HG02798 (cell line): ENCODE measurements around the gene SLC22A14.
A peak's percentile ranks its signal among the peaks of the same experiment; 100 is the strongest.
"Not testable (repeated sequence)": the region's sequence is repeated elsewhere in the genome, so short reads cannot be mapped to it uniquely, and the experiment has no call there.

Experiments
- ATAC-seq: cut with Tn5 transposase; IDR thresholded peaks from one replicate; pipeline ENCODE4 v1.9.1; 2021; ENCODE audit warnings: mild to moderate bottlenecking; ENCODE audit not compliant: unreplicated experiment, poor library complexity

SLC22A14 gene

DNA sequence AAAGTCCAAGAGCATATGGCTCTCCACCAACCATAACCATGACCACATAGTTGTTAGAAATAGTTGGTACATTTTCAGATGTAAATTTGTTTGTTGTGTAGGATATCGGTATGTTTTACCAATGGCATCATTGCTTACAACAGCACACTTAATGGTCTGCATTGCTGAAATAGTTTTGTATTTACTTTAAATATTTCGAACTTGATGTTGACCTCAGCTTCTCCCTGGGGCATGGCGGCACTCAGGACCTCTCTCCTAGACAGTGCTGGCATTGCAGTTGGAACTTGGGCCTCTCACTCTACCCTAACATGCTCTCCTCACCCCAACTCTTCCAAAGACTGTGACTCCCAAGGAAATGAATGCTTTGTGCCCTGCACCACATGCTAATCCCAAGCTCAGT, 11.5 kb upstream of the SLC22A14 start:
- ATAC-seq = no peak

- no peak for ATAC-seq
Observed at GRCh38 chr3:38271553-38271952, 10.5 kb upstream of the SLC22A14 start.

- no peak for ATAC-seq
Observed at GRCh38 chr3:38274864-38275649, 7.0 kb upstream of the SLC22A14 start.

DNA sequence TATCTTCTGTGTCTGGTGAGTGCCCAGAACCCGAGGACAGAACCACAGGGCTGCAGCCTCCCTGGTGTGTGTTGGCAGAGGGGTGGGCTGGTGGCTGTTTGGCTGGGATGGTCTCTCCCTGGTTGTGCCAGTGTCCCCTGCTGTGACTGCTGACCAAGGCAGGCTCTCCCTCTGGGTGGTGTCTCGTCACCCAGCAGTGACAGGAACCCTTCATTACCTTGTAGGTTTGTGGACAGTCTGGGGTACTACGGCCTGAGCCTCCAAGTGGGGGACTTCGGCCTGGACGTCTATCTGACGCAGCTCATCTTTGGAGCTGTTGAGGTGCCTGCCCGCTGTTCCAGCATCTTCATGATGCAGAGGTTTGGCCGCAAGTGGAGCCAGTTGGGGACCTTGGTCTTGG, 6.4 kb upstream of the SLC22A14 start:
- no peak for ATAC-seq

DNA sequence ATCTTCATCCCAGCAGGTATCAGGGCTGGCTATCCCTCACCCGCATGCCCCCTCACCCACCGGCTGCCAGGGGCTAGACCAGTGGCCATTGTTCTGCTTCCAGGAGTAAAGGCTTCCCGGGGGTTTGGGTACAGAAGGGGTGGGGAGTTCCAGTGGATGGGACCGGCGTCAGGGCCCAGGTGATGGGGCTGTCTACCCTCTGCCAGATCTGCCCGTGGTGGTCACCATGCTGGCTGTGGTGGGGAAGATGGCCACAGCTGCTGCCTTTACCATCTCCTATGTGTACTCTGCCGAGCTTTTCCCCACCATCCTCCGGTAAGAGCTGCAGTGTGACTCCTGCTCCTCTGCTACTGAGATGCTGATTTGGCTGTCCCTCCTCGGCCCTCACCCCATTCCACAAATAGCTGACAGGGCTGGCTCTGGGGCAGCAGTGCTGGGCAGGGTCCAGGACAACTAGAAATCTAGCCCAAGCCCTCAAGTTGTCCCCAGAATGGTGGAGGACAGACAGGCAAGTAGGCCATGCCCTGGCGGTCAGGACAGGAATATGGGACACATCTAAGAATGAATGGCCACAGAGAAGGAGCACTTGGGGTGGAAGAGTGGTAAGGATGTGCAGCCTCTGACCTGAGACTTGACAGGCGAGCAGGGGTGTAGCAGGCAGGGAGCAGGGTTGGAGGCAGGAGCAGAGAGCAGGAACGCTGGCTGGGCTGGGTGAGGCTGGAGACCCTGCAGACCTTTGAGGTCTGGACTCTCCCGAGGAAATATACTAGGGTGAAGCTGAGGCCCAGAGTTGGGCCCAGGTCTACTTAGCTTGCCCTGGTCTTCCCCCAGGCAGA, 5.8 kb upstream of the SLC22A14 start:
- no peak for ATAC-seq

DNA sequence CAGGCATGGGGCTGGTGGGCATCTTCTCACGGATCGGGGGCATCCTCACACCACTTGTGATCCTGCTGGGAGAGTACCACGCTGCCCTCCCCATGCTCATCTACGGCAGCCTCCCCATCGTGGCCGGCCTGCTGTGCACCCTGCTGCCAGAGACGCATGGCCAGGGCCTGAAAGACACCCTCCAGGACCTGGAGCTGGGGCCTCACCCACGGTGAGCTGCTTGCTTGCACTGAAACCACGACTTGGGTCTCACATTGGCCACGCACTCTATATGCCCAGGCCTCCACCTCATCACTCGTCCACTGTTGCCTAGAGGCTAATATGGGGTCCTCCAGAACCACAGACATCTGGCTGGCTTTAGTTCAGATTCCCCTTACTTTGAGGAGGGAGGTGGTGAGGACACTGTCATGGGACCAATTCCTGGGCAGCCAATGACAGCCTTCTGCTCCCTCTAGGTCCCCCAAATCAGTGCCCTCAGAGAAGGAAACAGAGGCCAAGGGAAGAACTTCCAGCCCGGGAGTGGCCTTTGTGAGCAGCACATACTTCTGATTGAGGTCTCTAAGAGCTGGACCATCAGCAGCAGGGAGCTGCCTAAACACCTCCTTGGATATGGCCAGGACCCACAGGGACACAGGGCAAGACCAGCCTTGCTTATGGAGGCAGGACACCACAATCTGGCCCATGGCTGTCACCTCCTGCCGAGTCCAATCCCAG, 5.0 kb upstream of the SLC22A14 start:
- ATAC-seq = no peak

GRCh38 chr3:38278841-38279240, 3.3 kb upstream of the SLC22A14 start:
- no peak for ATAC-seq

GRCh38 chr3:38283810-38284755, 2.0 kb downstream of the SLC22A14 start:
- no peak for ATAC-seq

- no peak for ATAC-seq
Observed at GRCh38 chr3:38284756-38285150, 2.7 kb downstream of the SLC22A14 start.

GRCh38 chr3:38289286-38290217, 7.5 kb downstream of the SLC22A14 start:
- not testable (repeated sequence) for ATAC-seq

- not testable (repeated sequence) for ATAC-seq
Observed at GRCh38 chr3:38297053-38297452, 15.0 kb downstream of the SLC22A14 start.

DNA sequence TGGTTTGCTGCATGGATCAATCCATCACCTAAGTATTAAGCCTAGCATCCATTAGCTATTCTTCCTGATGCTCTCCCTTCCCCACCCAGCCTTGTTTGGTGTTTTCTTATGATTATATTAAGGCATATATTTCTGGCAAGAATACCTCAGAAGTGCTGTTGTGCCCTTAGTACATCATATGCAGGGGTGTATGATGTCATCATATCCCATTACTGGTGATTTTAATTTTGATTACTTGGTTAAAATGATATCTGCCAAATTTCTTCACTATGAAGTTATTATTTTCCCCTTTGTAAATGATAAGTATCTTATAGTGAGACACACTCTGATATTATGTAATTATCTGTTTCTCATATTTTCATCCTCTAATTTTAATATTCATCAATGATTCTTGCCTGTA, 15.4 kb downstream of the SLC22A14 start:
- no peak for ATAC-seq

GRCh38 chr3:38297947-38298711, 16.0 kb downstream of the SLC22A14 start:
- ATAC-seq = peak; percentile 45

GRCh38 chr3:38306941-38307340, 24.8 kb downstream of the SLC22A14 start:
- ATAC-seq = no peak

GRCh38 chr3:38307599-38307998, 25.5 kb downstream of the SLC22A14 start:
- ATAC-seq = no peak

DNA sequence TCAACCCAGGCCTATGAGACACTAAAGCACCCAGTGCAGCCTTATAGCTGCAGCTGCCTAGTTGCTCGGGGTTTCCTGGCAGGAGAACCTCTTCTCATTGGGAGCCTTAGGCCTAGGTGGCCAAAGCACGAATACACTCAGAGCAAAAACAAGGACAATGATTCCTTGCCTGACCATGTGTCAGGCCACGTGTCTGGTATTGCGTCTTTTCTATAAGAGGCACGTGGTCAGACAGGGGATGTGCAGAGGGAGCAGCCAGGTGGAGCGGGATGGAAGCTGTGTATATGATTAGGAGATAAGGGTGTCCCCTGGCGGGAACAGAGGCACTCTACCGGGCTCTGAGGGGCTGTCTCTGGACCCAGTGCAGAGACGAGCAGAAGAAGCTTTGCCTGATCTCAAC, 26.4 kb downstream of the SLC22A14 start:
- ATAC-seq = no peak

- ATAC-seq = no peak
Observed at GRCh38 chr3:38311476-38311875, 29.4 kb downstream of the SLC22A14 start.

GRCh38 chr3:38311941-38312340, 29.8 kb downstream of the SLC22A14 start:
- no peak for ATAC-seq
